ENCODE results near the gene NFIA. TPM values are rescaled to one million over a fixed set of nuclear protein-coding genes. Genes with fewer than 3 reads are reported as not detected.

Gene NFIA
- total and polyA plus RNA-seq, 2 of the 13 experiments (the other 11 are each of a cell fraction or from before 2014, with no cell fraction given): 14.7 to 28.5 TPM

DNA sequence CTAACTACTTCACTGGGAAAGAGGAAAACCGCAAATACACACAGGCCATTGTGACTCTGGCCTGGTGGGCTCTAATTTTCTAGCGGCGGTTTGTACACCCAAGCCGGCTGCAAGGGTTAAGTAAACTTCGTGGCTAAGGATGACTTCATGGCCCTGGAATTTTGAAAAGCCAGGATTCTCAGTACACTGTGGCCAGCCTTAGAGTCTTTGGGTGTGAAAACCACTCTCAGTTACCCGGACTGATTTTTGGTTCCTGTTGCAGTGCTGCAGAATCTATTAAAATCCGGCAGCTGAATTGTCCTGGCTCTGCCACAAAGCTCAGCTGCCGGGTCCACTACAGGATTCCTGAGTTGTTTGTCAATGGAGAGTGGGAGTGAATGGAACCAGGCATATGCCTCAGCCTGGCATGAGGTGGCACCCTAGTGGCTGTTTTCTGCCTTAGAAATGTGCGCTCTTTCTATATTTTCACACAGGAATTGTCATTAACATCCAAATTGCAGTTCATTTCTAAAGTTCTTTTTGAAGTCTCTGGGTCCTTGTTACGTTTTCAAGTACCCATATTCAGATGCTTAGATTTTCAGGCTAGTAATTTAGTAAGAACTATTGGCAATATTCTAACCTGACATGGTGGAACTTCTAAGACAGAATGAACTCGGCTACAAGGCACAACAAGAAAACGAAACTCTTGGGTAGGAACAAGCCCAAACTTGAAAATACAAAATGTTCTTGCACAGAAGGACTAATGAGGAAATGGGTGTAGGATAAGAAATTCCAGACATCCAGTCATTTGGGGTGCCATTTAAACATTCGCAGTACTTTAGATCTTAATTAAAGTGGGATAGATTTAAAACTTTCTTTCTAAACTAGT lies 255.9 kb downstream of the NFIA start (continued):
- no peak for TF ChIP-seq MLLT10 (CRISPR knock-in tag; IDR thresholded peaks at IDR 0.05)
- TF ChIP-seq DR1 (CRISPR knock-in tag; IDR thresholded peaks at IDR 0.05): no peak
- no peak for TF ChIP-seq ZNF549 (CRISPR knock-in tag; IDR thresholded peaks at IDR 0.05)
- no peak for TF ChIP-seq HNRNPH1 (optimal IDR thresholded peaks at IDR 0.05; ENCODE audit: low read depth, low read length)
- no peak for TF ChIP-seq ZSCAN20 (CRISPR knock-in tag; IDR thresholded peaks at IDR 0.05; ENCODE audit: borderline replicate concordance)
- TF ChIP-seq, protein P1, sequence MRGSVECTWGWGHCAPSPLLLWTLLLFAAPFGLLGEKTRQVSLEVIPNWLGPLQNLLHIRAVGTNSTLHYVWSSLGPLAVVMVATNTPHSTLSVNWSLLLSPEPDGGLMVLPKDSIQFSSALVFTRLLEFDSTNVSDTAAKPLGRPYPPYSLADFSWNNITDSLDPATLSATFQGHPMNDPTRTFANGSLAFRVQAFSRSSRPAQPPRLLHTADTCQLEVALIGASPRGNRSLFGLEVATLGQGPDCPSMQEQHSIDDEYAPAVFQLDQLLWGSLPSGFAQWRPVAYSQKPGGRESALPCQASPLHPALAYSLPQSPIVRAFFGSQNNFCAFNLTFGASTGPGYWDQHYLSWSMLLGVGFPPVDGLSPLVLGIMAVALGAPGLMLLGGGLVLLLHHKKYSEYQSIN (CRISPR knock-in tag; IDR thresholded peaks at IDR 0.05; ENCODE audit: borderline replicate concordance): no peak
- peak; percentile 16; the same call in 1 of the 2 replicates for TF ChIP-seq CHD4 (IDR thresholded peaks at IDR 0.05; ENCODE audit: borderline replicate concordance, low read length)
- TF ChIP-seq RELA (CRISPR knock-in tag; IDR thresholded peaks at IDR 0.05): 0 out of 2 replicates have a peak, but pooled peaks have one; percentile 39
- TF ChIP-seq ZFP36L2 (CRISPR knock-in tag; IDR thresholded peaks at IDR 0.05): 0 out of 2 replicates have a peak, but pooled peaks have one; percentile 12
- no peak for TF ChIP-seq PTBP1 (IDR thresholded peaks at IDR 0.05; ENCODE audit: low read depth, low read length, poor library complexity, severe bottlenecking)
- no peak for TF ChIP-seq PAX8 (CRISPR knock-in tag; IDR thresholded peaks at IDR 0.05; ENCODE audit: borderline replicate concordance)
- TF ChIP-seq, protein P2, sequence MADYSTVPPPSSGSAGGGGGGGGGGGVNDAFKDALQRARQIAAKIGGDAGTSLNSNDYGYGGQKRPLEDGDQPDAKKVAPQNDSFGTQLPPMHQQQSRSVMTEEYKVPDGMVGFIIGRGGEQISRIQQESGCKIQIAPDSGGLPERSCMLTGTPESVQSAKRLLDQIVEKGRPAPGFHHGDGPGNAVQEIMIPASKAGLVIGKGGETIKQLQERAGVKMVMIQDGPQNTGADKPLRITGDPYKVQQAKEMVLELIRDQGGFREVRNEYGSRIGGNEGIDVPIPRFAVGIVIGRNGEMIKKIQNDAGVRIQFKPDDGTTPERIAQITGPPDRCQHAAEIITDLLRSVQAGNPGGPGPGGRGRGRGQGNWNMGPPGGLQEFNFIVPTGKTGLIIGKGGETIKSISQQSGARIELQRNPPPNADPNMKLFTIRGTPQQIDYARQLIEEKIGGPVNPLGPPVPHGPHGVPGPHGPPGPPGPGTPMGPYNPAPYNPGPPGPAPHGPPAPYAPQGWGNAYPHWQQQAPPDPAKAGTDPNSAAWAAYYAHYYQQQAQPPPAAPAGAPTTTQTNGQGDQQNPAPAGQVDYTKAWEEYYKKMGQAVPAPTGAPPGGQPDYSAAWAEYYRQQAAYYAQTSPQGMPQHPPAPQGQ (CRISPR knock-in tag; IDR thresholded peaks at IDR 0.05; ENCODE audit: borderline replicate concordance): no peak
- TF ChIP-seq, protein P3, sequence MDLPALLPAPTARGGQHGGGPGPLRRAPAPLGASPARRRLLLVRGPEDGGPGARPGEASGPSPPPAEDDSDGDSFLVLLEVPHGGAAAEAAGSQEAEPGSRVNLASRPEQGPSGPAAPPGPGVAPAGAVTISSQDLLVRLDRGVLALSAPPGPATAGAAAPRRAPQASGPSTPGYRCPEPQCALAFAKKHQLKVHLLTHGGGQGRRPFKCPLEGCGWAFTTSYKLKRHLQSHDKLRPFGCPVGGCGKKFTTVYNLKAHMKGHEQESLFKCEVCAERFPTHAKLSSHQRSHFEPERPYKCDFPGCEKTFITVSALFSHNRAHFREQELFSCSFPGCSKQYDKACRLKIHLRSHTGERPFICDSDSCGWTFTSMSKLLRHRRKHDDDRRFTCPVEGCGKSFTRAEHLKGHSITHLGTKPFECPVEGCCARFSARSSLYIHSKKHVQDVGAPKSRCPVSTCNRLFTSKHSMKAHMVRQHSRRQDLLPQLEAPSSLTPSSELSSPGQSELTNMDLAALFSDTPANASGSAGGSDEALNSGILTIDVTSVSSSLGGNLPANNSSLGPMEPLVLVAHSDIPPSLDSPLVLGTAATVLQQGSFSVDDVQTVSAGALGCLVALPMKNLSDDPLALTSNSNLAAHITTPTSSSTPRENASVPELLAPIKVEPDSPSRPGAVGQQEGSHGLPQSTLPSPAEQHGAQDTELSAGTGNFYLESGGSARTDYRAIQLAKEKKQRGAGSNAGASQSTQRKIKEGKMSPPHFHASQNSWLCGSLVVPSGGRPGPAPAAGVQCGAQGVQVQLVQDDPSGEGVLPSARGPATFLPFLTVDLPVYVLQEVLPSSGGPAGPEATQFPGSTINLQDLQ (CRISPR knock-in tag; IDR thresholded peaks at IDR 0.05): no peak
- TF ChIP-seq, protein P4, sequence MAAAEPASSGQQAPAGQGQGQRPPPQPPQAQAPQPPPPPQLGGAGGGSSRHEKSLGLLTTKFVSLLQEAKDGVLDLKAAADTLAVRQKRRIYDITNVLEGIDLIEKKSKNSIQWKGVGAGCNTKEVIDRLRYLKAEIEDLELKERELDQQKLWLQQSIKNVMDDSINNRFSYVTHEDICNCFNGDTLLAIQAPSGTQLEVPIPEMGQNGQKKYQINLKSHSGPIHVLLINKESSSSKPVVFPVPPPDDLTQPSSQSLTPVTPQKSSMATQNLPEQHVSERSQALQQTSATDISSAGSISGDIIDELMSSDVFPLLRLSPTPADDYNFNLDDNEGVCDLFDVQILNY (CRISPR knock-in tag; conservative IDR thresholded peaks at IDR 0.05): no peak
- TF ChIP-seq, protein P5, sequence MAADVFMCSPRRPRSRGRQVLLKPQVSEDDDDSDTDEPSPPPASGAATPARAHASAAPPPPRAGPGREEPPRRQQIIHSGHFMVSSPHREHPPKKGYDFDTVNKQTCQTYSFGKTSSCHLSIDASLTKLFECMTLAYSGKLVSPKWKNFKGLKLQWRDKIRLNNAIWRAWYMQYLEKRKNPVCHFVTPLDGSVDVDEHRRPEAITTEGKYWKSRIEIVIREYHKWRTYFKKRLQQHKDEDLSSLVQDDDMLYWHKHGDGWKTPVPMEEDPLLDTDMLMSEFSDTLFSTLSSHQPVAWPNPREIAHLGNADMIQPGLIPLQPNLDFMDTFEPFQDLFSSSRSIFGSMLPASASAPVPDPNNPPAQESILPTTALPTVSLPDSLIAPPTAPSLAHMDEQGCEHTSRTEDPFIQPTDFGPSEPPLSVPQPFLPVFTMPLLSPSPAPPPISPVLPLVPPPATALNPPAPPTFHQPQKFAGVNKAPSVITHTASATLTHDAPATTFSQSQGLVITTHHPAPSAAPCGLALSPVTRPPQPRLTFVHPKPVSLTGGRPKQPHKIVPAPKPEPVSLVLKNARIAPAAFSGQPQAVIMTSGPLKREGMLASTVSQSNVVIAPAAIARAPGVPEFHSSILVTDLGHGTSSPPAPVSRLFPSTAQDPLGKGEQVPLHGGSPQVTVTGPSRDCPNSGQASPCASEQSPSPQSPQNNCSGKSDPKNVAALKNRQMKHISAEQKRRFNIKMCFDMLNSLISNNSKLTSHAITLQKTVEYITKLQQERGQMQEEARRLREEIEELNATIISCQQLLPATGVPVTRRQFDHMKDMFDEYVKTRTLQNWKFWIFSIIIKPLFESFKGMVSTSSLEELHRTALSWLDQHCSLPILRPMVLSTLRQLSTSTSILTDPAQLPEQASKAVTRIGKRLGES (CRISPR knock-in tag; IDR thresholded peaks at IDR 0.05; ENCODE audit: borderline replicate concordance): no peak
- no peak for TF ChIP-seq ZNF891 (CRISPR knock-in tag; IDR thresholded peaks at IDR 0.05)
- no peak for TF ChIP-seq HMGA1 (CRISPR knock-in tag; conservative IDR thresholded peaks at IDR 0.05)
- TF ChIP-seq IRF2 (CRISPR knock-in tag; IDR thresholded peaks at IDR 0.05): peak; percentile 53
- TF ChIP-seq TEAD3 (CRISPR knock-in tag; optimal IDR thresholded peaks at IDR 0.05; ENCODE audit: borderline replicate concordance): peak; percentile 96
